GM23338 (cell line): ENCODE measurements around the gene RIMKLB.

Experiments used
- CTCF ChIP-seq, 2 experiments: fragments of 200-600 bp in 1 of 2; sonication (generic) in 1 of 2; conservative IDR thresholded peaks; 2 replicates each; pipeline versions ENCODE4 v1.5.1 to v1.6.1; 2016 to 2017; ENCODE audit warnings: antibody characterized with exemption in 2 of 2, low read depth in 2 of 2, mild to moderate bottlenecking in 2 of 2, moderate library complexity in 1 of 2
- EZH2 ChIP-seq: fragments of 200-600 bp; sonication (generic); IDR thresholded peaks from one replicate; pipeline ENCODE4 v1.8.0; 2017; ENCODE audit warnings: antibody characterized with exemption, mild to moderate bottlenecking, low read depth; ENCODE audit not compliant: unreplicated experiment
- POLR2AphosphoS5 ChIP-seq: IDR thresholded peaks from 2 replicates; pipeline ENCODE4 v1.6.1; 2016; ENCODE audit warnings: antibody characterized with exemption, low read depth
- TF ChIP-seq, protein P1 (sequence below): IDR thresholded peaks from one replicate; pipeline ENCODE4 v1.6.1; 2018; ENCODE audit warnings: antibody characterized with exemption; ENCODE audit not compliant: unreplicated experiment

DNA sequence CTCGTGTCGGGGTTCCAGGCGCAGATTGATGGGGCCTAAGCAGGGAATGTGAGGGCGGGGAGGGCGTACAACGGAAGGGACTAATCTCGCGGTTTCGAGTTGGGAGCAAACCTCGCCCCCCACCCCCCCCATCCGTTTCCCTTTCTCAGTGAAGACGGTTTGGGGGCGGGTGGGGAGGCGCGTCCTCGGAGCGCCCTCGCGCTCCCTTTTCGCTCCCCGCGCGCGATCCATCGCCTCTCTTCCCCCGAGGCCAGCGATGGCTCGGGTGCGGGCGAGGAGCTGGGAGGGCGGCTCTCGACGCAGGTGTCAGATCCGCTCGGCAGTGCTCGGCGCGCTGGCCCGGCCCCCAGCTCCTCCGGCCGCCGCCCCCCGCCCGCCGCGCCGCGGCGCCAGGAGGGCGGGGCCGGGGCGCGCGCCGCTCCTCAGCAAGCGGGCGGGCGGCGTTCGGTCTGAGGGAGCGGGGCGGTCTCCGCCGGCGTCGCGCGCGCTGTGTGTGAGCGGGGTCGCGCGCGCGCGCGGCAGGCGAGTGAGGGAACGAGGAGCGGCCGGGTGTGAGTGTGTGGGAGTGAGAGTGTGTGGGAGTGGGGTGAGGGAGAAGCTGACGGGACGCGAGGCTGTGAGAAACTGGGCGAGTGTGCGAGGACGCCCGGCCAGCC, at the start of gene RIMKLB:
- no peak for TF ChIP-seq CTCF (conservative IDR thresholded peaks at IDR 0.05; ENCODE audit: low read depth in 2 of 2)
- TF ChIP-seq, protein P1, sequence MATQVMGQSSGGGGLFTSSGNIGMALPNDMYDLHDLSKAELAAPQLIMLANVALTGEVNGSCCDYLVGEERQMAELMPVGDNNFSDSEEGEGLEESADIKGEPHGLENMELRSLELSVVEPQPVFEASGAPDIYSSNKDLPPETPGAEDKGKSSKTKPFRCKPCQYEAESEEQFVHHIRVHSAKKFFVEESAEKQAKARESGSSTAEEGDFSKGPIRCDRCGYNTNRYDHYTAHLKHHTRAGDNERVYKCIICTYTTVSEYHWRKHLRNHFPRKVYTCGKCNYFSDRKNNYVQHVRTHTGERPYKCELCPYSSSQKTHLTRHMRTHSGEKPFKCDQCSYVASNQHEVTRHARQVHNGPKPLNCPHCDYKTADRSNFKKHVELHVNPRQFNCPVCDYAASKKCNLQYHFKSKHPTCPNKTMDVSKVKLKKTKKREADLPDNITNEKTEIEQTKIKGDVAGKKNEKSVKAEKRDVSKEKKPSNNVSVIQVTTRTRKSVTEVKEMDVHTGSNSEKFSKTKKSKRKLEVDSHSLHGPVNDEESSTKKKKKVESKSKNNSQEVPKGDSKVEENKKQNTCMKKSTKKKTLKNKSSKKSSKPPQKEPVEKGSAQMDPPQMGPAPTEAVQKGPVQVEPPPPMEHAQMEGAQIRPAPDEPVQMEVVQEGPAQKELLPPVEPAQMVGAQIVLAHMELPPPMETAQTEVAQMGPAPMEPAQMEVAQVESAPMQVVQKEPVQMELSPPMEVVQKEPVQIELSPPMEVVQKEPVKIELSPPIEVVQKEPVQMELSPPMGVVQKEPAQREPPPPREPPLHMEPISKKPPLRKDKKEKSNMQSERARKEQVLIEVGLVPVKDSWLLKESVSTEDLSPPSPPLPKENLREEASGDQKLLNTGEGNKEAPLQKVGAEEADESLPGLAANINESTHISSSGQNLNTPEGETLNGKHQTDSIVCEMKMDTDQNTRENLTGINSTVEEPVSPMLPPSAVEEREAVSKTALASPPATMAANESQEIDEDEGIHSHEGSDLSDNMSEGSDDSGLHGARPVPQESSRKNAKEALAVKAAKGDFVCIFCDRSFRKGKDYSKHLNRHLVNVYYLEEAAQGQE, result no peak
- peak; percentile 73 for TF ChIP-seq POLR2AphosphoS5
- TF ChIP-seq EZH2, result no peak
